ENCODE data around the gene ATP13A3.
A peak's percentile ranks its signal among the peaks of the same experiment; 100 is the strongest.

The ATP13A3 gene

DNA sequence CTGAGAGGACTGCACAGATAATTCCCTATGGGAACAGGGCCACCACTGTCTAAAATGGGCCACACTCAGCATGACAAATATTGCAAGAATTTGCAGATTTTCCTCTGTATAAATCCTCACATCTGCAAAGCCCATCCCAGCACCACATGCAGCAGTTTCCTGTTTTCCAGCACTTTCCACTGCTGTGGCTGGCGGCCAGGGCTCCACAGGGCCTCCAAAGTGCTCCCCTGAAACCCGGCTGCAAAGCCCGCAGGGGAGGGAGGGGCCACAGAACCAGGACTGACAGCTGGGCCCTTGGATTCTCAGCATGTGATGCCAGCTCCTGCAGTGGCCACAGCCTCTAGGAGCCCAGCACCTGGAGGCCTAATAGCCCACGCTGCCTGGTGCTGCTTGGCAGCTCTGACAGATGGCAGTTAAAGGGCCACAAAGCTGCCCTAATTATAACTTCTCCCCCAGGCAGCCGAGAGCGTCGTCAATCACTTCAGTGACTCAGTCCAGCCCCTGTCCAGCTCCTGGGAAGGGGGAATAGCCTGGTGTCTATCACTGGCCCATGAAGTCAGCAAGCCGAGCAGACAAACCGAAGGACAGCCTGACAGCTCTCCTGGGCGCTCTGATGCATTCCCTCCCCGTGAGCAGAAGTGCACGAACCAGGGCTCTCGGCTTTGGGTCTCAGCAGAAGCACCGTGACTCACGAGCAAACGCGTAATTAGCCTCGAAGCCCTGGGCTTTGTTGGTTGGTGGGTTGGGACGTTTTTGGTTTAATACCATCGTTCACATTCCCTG lies 122.0 kb downstream of the ATP13A3 start:
- Histone ChIP-seq H3K4me1 (ENCODE audit: control insufficient read depth, low read depth, low read length) (peaks cover 2% of the 10 kb centered on the region), H3K27me3 (ENCODE audit: insufficient read depth, low read length, poor library complexity) (no peaks in the 10 kb centered on the region), H3K4me3 (ENCODE audit: low read length) (no peak overlapping the region), H3K4ac (ENCODE audit: low read depth, low read length) (no peak overlapping the region), H4K8ac (ENCODE audit: low read depth, low read length) (no peak overlapping the region), H3K36me3 (ENCODE audit: control insufficient read depth, insufficient read depth, low read length) (no peaks in the 10 kb centered on the region), H2BK120ac (ENCODE audit: low read depth, low read length) (no peak overlapping the region), H3K79me2 (ENCODE audit: control insufficient read depth, insufficient read depth, low read length) (no peaks in the 10 kb centered on the region), H3K79me1 (ENCODE audit: low read length) (no peaks in the 10 kb centered on the region), H2BK15ac (replicated peaks; ENCODE audit: low read depth) (no peak overlapping the region), H3K4me2 (ENCODE audit: low read length) (no peak overlapping the region), H3K23ac (ENCODE audit: low read length) (no peak overlapping the region), H3K27ac (ENCODE audit: low read depth, low read length) (no peak overlapping the region), H3K56ac (ENCODE audit: low read length) (peak overlapping the region; percentile 56), H3K18ac (ENCODE audit: low read length) (no peak overlapping the region), H4K5ac (ENCODE audit: low read length) (no peak overlapping the region), H3K9ac (ENCODE audit: low read length) (no peak overlapping the region), H2BK5ac (ENCODE audit: low read length) (no peak overlapping the region), H2AK5ac (ENCODE audit: low read length) (no peak overlapping the region)
- WGBS (ENCODE audit: extremely low coverage, insufficient coverage, low lambda C conversion rate): no CpG with 5 or more reads among the region's 20 CpGs
- DNase-seq: peak; percentile 60

- DNase-seq: no peak
- no peak overlapping the region for H3K4me3 ChIP-seq (ENCODE audit: low read length)
- H3K4me1 ChIP-seq (ENCODE audit: control insufficient read depth, low read depth, low read length): peaks cover under 1% of the 10 kb centered on the region
- H3K9ac ChIP-seq (ENCODE audit: low read length): no peak overlapping the region
- H2BK5ac ChIP-seq (ENCODE audit: low read length): no peak overlapping the region
- H3K27me3 ChIP-seq (ENCODE audit: insufficient read depth, low read length, poor library complexity): no peaks in the 10 kb centered on the region
- H3K23ac ChIP-seq (ENCODE audit: low read length): no peak overlapping the region
- no peak overlapping the region for H4K8ac ChIP-seq (ENCODE audit: low read depth, low read length)
- no peak overlapping the region for H2AK5ac ChIP-seq (ENCODE audit: low read length)
- no peak overlapping the region for H2BK120ac ChIP-seq (ENCODE audit: low read depth, low read length)
- H3K27ac ChIP-seq (ENCODE audit: low read depth, low read length): no peak overlapping the region
- H3K56ac ChIP-seq (ENCODE audit: low read length): no peak overlapping the region
- H3K4me2 ChIP-seq (ENCODE audit: low read length): no peak overlapping the region
- H2BK15ac ChIP-seq (replicated peaks; ENCODE audit: low read depth): no peak overlapping the region
- no peaks in the 10 kb centered on the region for H3K79me1 ChIP-seq (ENCODE audit: low read length)
- H4K5ac ChIP-seq (ENCODE audit: low read length): no peak overlapping the region
- WGBS (ENCODE audit: extremely low coverage, insufficient coverage, low lambda C conversion rate): no CpG with 5 or more reads among the region's 3 CpGs
- H3K4ac ChIP-seq (ENCODE audit: low read depth, low read length): no peak overlapping the region
- H3K79me2 ChIP-seq (ENCODE audit: control insufficient read depth, insufficient read depth, low read length): no peaks in the 10 kb centered on the region
- no peak overlapping the region for H3K18ac ChIP-seq (ENCODE audit: low read length)
- H3K36me3 ChIP-seq (ENCODE audit: control insufficient read depth, insufficient read depth, low read length): no peaks in the 10 kb centered on the region
Measured at GRCh38 chr3:194364314-194364651, 122.5 kb downstream of the ATP13A3 start.

- H2AK5ac ChIP-seq (ENCODE audit: low read length): no peak overlapping the region
- H3K4me2 ChIP-seq (ENCODE audit: low read length): no peak overlapping the region
- H3K56ac ChIP-seq (ENCODE audit: low read length): no peak overlapping the region
- H3K27me3 ChIP-seq (ENCODE audit: insufficient read depth, low read length, poor library complexity): no peaks in the 10 kb centered on the region
- H3K23ac ChIP-seq (ENCODE audit: low read length): no peak overlapping the region
- no peak overlapping the region for H2BK120ac ChIP-seq (ENCODE audit: low read depth, low read length)
- H3K4me1 ChIP-seq (ENCODE audit: control insufficient read depth, low read depth, low read length): no peaks in the 10 kb centered on the region
- H3K4me3 ChIP-seq (ENCODE audit: low read length): no peak overlapping the region
- H3K9ac ChIP-seq (ENCODE audit: low read length): no peak overlapping the region
- H4K8ac ChIP-seq (ENCODE audit: low read depth, low read length): no peak overlapping the region
- no peaks in the 10 kb centered on the region for H3K79me2 ChIP-seq (ENCODE audit: control insufficient read depth, insufficient read depth, low read length)
- H2BK5ac ChIP-seq (ENCODE audit: low read length): no peak overlapping the region
- H3K27ac ChIP-seq (ENCODE audit: low read depth, low read length): no peak overlapping the region
- H4K5ac ChIP-seq (ENCODE audit: low read length): no peak overlapping the region
- no peak overlapping the region for H3K18ac ChIP-seq (ENCODE audit: low read length)
- DNase-seq: no peak
- H2BK15ac ChIP-seq (replicated peaks; ENCODE audit: low read depth): no peak overlapping the region
- H3K36me3 ChIP-seq (ENCODE audit: control insufficient read depth, insufficient read depth, low read length): no peaks in the 10 kb centered on the region
- WGBS (ENCODE audit: extremely low coverage, insufficient coverage, low lambda C conversion rate): no CpG with 5 or more reads among the region's 18 CpGs
- no peak overlapping the region for H3K4ac ChIP-seq (ENCODE audit: low read depth, low read length)
- no peaks in the 10 kb centered on the region for H3K79me1 ChIP-seq (ENCODE audit: low read length)
Measured at GRCh38 chr3:194360568-194360967, 126.2 kb downstream of the ATP13A3 start.

- Histone ChIP-seq H2BK5ac (ENCODE audit: low read length) (no peak overlapping the region), H2BK15ac (replicated peaks; ENCODE audit: low read depth) (no peak overlapping the region), H2AK5ac (ENCODE audit: low read length) (no peak overlapping the region), H3K9ac (ENCODE audit: low read length) (no peak overlapping the region), H4K5ac (ENCODE audit: low read length) (no peak overlapping the region), H3K56ac (ENCODE audit: low read length) (no peak overlapping the region), H3K4ac (ENCODE audit: low read depth, low read length) (no peak overlapping the region), H3K18ac (ENCODE audit: low read length) (no peak overlapping the region), H4K8ac (ENCODE audit: low read depth, low read length) (no peak overlapping the region), H3K79me2 (ENCODE audit: control insufficient read depth, insufficient read depth, low read length) (no peaks in the 10 kb centered on the region), H3K23ac (ENCODE audit: low read length) (no peak overlapping the region), H3K27me3 (ENCODE audit: insufficient read depth, low read length, poor library complexity) (no peaks in the 10 kb centered on the region), H3K27ac (ENCODE audit: low read depth, low read length) (no peak overlapping the region), H3K36me3 (ENCODE audit: control insufficient read depth, insufficient read depth, low read length) (no peaks in the 10 kb centered on the region), H3K4me2 (ENCODE audit: low read length) (no peak overlapping the region), H3K4me1 (ENCODE audit: control insufficient read depth, low read depth, low read length) (no peaks in the 10 kb centered on the region), H3K79me1 (ENCODE audit: low read length) (no peaks in the 10 kb centered on the region), H2BK120ac (ENCODE audit: low read depth, low read length) (no peak overlapping the region), H3K4me3 (ENCODE audit: low read length) (no peak overlapping the region)
- WGBS (ENCODE audit: extremely low coverage, insufficient coverage, low lambda C conversion rate): no CpG with 5 or more reads among the region's 11 CpGs
- no peak for DNase-seq
Measured at GRCh38 chr3:194357681-194358080, 129.1 kb downstream of the ATP13A3 start.

- no peaks in the 10 kb centered on the region for H3K27me3 ChIP-seq (ENCODE audit: insufficient read depth, low read length, poor library complexity)
- H3K23ac ChIP-seq (ENCODE audit: low read length): no peak overlapping the region
- H4K8ac ChIP-seq (ENCODE audit: low read depth, low read length): no peak overlapping the region
- H2AK5ac ChIP-seq (ENCODE audit: low read length): no peak overlapping the region
- H3K18ac ChIP-seq (ENCODE audit: low read length): no peak overlapping the region
- no CpG with 5 or more reads among the region's 7 CpGs for WGBS (ENCODE audit: extremely low coverage, insufficient coverage, low lambda C conversion rate)
- H3K4me3 ChIP-seq (ENCODE audit: low read length): no peak overlapping the region
- H3K56ac ChIP-seq (ENCODE audit: low read length): no peak overlapping the region
- no peak overlapping the region for H3K4ac ChIP-seq (ENCODE audit: low read depth, low read length)
- no peaks in the 10 kb centered on the region for H3K4me1 ChIP-seq (ENCODE audit: control insufficient read depth, low read depth, low read length)
- no peak overlapping the region for H4K5ac ChIP-seq (ENCODE audit: low read length)
- no peak overlapping the region for H2BK5ac ChIP-seq (ENCODE audit: low read length)
- no peak overlapping the region for H2BK15ac ChIP-seq (replicated peaks; ENCODE audit: low read depth)
- no peaks in the 10 kb centered on the region for H3K36me3 ChIP-seq (ENCODE audit: control insufficient read depth, insufficient read depth, low read length)
- H3K27ac ChIP-seq (ENCODE audit: low read depth, low read length): no peak overlapping the region
- DNase-seq: no peak
- H2BK120ac ChIP-seq (ENCODE audit: low read depth, low read length): no peak overlapping the region
- no peaks in the 10 kb centered on the region for H3K79me1 ChIP-seq (ENCODE audit: low read length)
- H3K4me2 ChIP-seq (ENCODE audit: low read length): no peak overlapping the region
- no peak overlapping the region for H3K9ac ChIP-seq (ENCODE audit: low read length)
- H3K79me2 ChIP-seq (ENCODE audit: control insufficient read depth, insufficient read depth, low read length): no peaks in the 10 kb centered on the region
Measured at GRCh38 chr3:194355379-194355778, 131.4 kb downstream of the ATP13A3 start.

DNA sequence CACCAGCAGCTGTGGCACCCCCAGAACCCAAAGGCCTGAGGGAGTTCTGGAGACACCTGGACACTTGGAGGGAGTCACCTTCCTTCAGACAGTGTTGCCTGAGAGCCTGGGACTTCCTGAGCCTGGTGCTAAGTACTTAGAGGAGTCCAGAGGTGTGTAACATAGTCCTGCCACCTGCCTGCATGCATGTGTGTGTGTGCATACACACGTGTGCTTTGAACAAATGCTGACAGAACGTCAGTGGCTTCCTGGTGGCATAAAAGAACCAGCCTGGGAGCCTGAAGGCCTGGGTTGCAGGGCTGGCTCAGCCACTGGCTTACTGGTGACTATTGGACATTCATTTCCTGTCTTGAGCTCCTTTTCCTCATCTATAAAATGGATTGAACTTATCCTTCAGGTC lies 132.5 kb downstream of the ATP13A3 start:
- Histone ChIP-seq H3K9ac (ENCODE audit: low read length) (no peak overlapping the region), H3K4me2 (ENCODE audit: low read length) (no peak overlapping the region), H4K5ac (ENCODE audit: low read length) (no peak overlapping the region), H3K27ac (ENCODE audit: low read depth, low read length) (no peak overlapping the region), H3K79me2 (ENCODE audit: control insufficient read depth, insufficient read depth, low read length) (no peaks in the 10 kb centered on the region), H2BK5ac (ENCODE audit: low read length) (no peak overlapping the region), H2AK5ac (ENCODE audit: low read length) (no peak overlapping the region), H2BK15ac (replicated peaks; ENCODE audit: low read depth) (no peak overlapping the region), H3K79me1 (ENCODE audit: low read length) (no peaks in the 10 kb centered on the region), H3K4me3 (ENCODE audit: low read length) (no peak overlapping the region), H3K27me3 (ENCODE audit: insufficient read depth, low read length, poor library complexity) (no peaks in the 10 kb centered on the region), H3K4me1 (ENCODE audit: control insufficient read depth, low read depth, low read length) (no peaks in the 10 kb centered on the region), H3K56ac (ENCODE audit: low read length) (no peak overlapping the region), H3K18ac (ENCODE audit: low read length) (no peak overlapping the region), H3K36me3 (ENCODE audit: control insufficient read depth, insufficient read depth, low read length) (no peaks in the 10 kb centered on the region), H2BK120ac (ENCODE audit: low read depth, low read length) (no peak overlapping the region), H3K23ac (ENCODE audit: low read length) (no peak overlapping the region), H4K8ac (ENCODE audit: low read depth, low read length) (no peak overlapping the region), H3K4ac (ENCODE audit: low read depth, low read length) (no peak overlapping the region)
- WGBS (ENCODE audit: extremely low coverage, insufficient coverage, low lambda C conversion rate): no CpG with 5 or more reads among the region's 2 CpGs
- no peak for DNase-seq

All from mesendoderm (in vitro differentiated cells).